Stimulated activated CD8-positive, alpha-beta memory T cell treated with anti-CD3 and anti-CD28 coated beads, Interleukin-15, amount 100 ng/mL, for 24 hours (primary cell): ENCODE results near the gene LCE4A.
"Not testable (repeated sequence)": the region's sequence is repeated elsewhere in the genome, so short reads cannot be mapped to it uniquely, and the experiment has no call there.

Source experiments
- DNase-seq: peaks from one replicate; pipeline ENCODE4 v3.0.0-alpha.2; 2020; ENCODE audit warnings: low read depth

LCE4A gene, protein sequence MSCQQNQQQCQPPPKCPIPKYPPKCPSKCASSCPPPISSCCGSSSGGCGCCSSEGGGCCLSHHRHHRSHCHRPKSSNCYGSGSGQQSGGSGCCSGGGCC

GRCh38 chr1:152707860-152708259 is at the start of gene LCE4A:
Gene LCE4A (plus strand): TSS chr1:152708160. CDS start chr1:152709076, 916 bp downstream.
- DNase-seq = no peak

DNA sequence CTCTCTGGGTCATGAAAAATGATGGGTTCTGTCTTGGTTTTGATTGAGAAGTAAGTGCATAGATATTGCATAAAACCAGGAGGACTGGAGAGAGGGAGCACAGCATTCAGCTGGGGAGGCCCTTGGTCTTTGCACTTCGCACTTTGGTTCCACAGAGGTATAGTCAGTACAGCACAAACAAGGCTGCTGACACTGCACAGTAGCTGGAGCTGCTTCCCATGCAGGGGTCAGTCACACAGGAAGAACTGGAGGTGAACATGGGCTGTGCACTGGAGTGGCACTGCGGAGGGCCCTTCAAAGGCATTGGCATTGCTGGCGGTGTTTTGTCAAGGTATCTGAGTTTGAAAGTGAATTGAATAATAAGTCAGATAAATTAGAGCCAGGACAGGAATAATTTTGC is 49.3 kb upstream of the LCE4A start:
- no peak for DNase-seq

GRCh38 chr1:152663098-152663497 is 44.9 kb upstream of the LCE4A start, which contains the start of gene LCE2D:
Gene LCE2D (plus strand): TSS chr1:152663380. CDS start chr1:152664106, 726 bp downstream.
- no peak for DNase-seq

GRCh38 chr1:152666171-152666570 is 41.8 kb upstream of the LCE4A start:
- not testable (repeated sequence) for DNase-seq

- DNase-seq = no peak
Observed at GRCh38 chr1:152667648-152668047, 40.3 kb upstream of the LCE4A start.

- no peak for DNase-seq
Observed at GRCh38 chr1:152673016-152673415, 34.9 kb upstream of the LCE4A start.

DNA sequence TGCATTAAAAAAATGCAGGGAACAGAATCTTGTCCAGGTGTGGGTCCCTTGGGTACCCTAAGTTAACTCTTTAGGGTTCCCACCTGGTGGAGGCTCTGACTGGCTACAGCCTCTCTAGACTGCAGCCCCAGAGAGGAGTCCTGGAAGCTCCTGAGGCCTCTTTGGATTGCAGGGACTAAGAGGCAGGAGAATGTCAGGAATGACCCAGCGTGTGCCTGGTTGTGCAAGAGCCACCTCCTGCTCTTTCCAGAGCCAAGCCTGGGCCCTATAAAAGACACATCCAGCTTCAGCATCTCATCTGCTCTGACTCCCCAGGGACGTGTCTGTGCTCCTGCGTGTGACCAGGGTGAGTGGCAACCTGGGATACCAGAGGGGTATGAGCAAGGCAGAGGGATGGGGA is 33.0 kb upstream of the LCE4A start, which contains the start of gene LCE2C:
LCE2C (plus strand) TSS at position 297 of the 400 bp plus-strand sequence. CDS start 737 bp downstream, outside the sequence.
- DNase-seq = not testable (repeated sequence)

DNA sequence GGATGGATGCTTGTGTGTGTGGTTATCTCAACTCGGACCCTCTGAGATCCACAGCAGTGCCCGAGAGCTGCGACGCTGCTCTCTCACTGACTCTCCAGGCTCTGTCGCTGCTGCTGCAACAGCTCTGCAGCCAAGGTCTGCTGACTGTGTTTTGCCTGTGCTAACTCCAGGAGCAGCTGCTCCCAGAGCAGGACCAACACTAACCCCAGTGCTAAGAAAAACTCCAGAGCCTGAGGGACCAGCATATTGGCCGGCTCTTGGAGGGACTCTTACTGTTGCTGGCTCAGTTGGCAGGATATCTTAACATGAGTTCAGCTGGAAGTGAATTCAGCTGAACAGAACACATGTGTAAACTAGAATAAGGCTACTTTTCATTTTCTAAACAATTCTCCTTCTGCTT is 28.5 kb upstream of the LCE4A start:
- no peak for DNase-seq

- no peak for DNase-seq
Observed at GRCh38 chr1:152681616-152682015, 26.3 kb upstream of the LCE4A start.

DNA sequence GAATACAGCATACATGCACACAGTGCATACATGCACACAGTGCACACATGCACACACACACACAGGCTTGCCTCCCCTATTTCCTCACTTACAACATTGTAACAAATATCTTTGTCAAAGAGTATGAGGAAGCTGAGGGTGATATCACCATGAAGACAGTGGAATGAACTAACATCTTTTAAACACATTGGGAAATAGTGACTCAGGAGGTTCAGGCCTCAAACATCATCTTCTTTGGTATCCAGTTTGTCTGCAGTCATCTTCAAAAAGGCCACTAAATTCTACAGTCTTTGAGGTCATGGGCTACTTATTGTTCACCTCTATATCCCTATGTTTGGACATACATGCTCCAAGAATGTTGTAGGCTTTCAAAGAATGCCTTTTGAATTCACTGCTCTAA is 24.1 kb upstream of the LCE4A start:
- no peak for DNase-seq

DNA sequence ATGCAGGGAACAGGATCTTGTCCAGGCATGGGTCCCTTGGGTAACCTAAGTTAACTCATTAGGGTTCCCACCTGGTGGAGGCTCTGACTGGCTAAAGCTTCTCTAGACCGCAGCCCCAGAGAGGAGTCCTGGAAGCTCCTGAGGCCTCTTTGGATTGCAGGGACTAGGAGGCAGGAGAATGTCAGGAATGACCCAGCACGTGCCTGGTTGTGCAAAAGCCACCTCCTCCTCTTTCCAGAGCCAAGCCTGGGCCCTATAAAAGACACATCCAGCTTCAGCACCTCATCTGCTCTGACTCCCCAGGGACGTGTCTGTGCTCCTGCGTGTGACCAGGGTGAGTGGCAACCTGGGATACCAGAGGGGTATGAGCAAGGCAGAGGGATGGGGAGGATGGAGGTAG is 22.1 kb upstream of the LCE4A start, which contains the start of gene LCE2B:
LCE2B (plus strand) TSS at position 301 of the 400 bp plus-strand sequence. CDS start 721 bp downstream, outside the sequence.
- DNase-seq = not testable (repeated sequence)

DNA sequence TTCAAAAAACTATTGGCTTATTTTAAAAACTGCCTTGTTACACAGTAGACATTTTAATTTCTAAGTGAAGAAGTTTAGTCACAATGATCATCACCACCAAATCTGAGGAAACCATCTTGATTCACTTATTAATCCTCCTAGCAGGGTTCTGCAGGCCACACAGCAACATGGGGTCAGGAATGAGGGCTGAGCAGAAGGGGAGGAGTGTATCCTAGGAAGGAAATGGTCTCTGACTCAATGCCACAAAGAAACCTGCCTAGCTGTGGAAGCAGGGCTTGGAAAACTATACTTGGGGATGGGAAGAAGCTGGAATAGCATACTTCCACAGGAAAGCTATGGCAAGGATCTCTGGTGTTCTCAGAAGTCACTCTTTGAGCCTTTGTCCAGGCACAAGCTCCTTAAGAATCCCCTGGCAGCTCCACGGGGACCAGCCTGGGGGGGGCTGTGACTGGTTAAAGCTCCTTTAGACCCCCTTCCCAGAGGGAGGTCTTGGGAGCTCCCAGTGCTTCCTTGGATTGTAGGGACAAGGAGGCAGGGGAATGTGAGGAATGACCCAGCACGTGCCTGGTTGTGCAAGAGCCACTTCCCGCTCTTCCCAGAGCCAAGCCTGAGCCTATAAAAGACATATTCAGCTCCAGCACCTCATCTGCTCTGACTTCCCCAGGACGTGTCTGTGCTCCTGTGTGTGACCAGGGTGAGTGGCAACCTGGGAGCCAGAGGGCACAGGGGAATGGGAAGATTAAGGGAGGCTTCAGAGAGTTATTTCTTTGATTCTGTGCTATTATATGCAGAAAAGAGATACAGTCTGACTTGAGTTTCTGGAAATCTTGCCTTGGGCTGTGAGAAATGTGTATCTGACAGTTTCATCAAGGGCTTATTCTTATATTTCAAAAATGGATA is 10.0 kb upstream of the LCE4A start, which contains the start of gene LCE2A:
LCE2A (plus strand) TSS at position 645 of the 900 bp plus-strand sequence. CDS start 557 bp downstream, outside the sequence.
- no peak for DNase-seq

DNA sequence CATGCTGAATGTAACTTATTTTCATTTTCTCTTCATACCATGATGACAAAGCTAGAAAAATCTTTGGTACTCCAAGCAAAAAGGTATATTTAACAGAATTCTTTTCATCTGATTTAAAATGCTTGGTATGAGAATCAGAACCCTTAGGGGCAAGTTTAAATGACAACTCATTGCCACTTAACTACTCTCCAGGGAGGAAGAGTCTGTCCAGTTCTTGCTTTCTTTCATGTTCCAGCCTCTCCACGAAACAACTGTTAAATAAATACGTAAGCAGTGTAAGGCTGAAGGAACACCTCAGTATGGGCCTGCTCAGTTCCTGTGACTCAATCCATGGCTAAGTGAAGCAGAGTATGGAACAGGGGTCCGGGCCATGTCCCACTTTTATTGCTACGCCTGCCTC is 8.2 kb upstream of the LCE4A start:
- no peak for DNase-seq

DNA sequence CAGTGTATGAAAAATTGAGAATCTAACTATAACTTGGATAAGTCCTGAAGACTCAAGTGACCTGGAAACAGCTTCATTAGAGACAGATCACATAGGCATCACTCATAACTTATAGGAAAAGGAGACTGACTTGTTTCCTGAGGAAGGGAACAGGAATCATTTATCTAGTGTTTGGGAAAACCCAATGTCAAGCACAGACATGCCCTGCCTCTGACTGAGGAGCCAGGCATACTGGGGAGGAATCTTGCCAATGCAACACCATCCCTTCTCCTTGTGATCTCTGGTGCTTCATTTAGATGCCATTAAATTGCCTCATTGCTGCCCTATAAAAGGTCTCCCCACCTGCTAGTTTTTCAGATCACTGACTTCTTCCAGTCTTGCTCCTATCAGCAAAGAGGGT is 10.3 kb downstream of the LCE4A start:
- no peak for DNase-seq

- no peak for DNase-seq
Observed at GRCh38 chr1:152725261-152725660, 17.3 kb downstream of the LCE4A start.

- DNase-seq = no peak
Observed at GRCh38 chr1:152728986-152729385, 21.0 kb downstream of the LCE4A start.

GRCh38 chr1:152735648-152736047 is 27.7 kb downstream of the LCE4A start:
- DNase-seq = no peak

- DNase-seq = no peak
Observed at GRCh38 chr1:152737997-152738396, 30.0 kb downstream of the LCE4A start.

DNA sequence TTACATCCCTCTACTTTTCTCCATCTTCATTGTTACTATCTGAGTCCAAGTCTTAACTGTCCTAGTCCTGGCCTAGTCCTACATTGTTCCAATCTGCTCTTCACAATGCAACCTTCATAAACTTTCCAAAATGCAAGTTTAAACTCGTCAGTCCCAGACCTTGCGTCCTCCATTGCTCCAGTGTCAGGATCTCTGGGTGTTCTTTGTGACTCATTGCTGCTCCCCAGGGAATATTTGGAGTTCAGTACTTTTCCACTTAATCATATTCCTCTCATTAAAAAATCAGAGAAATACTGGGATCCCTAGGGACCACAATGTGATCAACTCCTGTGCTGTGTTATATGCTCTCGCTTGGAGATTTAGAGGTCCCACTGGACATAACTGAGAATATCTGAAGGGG is 31.9 kb downstream of the LCE4A start:
- no peak for DNase-seq

- no peak for DNase-seq
Observed at GRCh38 chr1:152741656-152742055, 33.7 kb downstream of the LCE4A start.

DNA sequence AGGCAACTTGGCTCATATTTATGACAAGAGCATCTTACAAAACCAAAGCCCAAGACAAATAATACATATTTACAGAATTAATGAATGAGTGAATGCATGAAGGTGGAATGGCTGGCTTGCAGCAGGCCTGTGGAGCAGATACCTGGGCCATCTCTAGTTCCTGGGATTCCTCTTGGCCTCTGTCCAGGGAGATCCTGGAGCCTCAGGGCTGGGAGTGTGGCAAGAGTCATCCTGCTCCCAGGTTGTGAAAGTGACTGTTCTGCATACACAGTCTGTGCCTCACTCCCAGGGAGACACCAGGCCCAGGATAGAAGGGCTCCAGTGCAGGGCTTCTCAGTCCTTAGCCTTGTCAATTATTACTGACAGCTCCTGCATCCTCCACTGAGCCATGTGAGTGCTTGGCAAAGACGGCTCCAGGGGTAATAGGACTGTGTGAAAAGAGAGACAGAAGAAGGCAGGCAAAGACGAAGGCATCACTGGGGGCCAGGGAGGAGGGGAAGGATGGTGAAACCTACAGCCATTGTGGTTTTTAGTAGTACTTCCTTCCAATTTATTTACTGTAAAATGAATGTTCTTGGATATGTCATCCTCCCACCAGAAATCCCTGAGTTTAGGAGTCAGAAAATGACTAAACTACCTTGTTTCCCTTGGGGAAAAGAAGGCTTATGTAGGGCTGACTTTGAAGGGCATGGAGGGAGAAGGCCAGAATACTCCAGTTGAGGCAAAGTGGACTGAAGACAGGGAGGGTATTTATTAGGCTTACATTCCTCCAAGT is 35.6 kb downstream of the LCE4A start:
- DNase-seq = no peak

DNA sequence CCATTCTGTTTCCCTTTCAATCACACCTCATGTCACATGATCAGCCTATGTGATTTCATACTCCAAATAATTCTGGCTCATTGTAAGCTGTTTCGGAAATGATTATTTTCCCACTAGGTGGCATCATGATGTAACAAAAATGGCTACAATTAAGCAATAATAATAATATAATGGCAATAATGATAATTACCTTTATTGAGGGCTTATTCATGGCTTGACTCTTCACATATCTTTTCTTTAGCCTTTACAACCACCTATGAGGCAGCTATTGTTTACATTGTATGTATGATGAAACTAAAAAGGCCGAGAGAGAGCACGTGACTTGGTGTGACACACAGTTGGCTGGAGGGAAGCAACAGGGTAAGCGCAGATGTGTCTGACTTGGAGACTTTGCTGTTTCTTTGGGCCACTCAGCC is 37.3 kb downstream of the LCE4A start:
- no peak for DNase-seq
